Ramos (cell line): ENCODE measurements around the gene TP53BP2.
"Not testable (repeated sequence)": the region's sequence is repeated elsewhere in the genome, so short reads cannot be mapped to it uniquely, and the experiment has no call there.

Source experiments
- in situ Hi-C: fragments of 300-500 bp; cut with MboI; formaldehyde crosslinking; loops from one replicate; pipeline ENCODE4 v1.14.3; 2022; ENCODE audit warnings: low sequenced_read_pairs; ENCODE audit not compliant: unreplicated experiment

TP53BP2 gene

GRCh38 chr1:223845810-223846682 is at the start of gene TP53BP2:
TP53BP2 (minus strand) TSS chr1:223845947; CDS start chr1:223845680, 267 bp downstream.
- in situ Hi-C loops, result no loop called here

- in situ Hi-C loops, result not testable (repeated sequence)
Measured at GRCh38 chr1:223890494-223890893, 44.7 kb upstream of the TP53BP2 start.

- in situ Hi-C loops, result not testable (repeated sequence)
Measured at GRCh38 chr1:223889319-223889718, 43.6 kb upstream of the TP53BP2 start.

GRCh38 chr1:223887747-223888418 is 42.1 kb upstream of the TP53BP2 start:
- in situ Hi-C loops, result no loop called here

- in situ Hi-C loops, result no loop called here
Measured at GRCh38 chr1:223886516-223886921, 40.8 kb upstream of the TP53BP2 start.

GRCh38 chr1:223885614-223886013 is 39.9 kb upstream of the TP53BP2 start:
- in situ Hi-C loops, result no loop called here

GRCh38 chr1:223878598-223879325 is 33.0 kb upstream of the TP53BP2 start:
- in situ Hi-C loops, result no loop called here

GRCh38 chr1:223877804-223878203 is 32.1 kb upstream of the TP53BP2 start:
- in situ Hi-C loops, result no loop called here

GRCh38 chr1:223876590-223876989 is 30.8 kb upstream of the TP53BP2 start:
- in situ Hi-C loops, result no loop called here

GRCh38 chr1:223873044-223873443 is 27.3 kb upstream of the TP53BP2 start:
- in situ Hi-C loops, result no loop called here

- in situ Hi-C loops, result no loop called here
Measured at GRCh38 chr1:223872308-223872901, 26.7 kb upstream of the TP53BP2 start.

GRCh38 chr1:223870617-223871574 is 25.1 kb upstream of the TP53BP2 start:
- in situ Hi-C loops, result no loop called here

- in situ Hi-C loops, result not testable (repeated sequence)
Measured at GRCh38 chr1:223864599-223865368, 19.0 kb upstream of the TP53BP2 start.

GRCh38 chr1:223864084-223864483 is 18.3 kb upstream of the TP53BP2 start:
- in situ Hi-C loops, result no loop called here

- in situ Hi-C loops, result no loop called here
Measured at GRCh38 chr1:223861904-223862303, 16.2 kb upstream of the TP53BP2 start.

- in situ Hi-C loops, result no loop called here
Measured at GRCh38 chr1:223860051-223860622, 14.4 kb upstream of the TP53BP2 start.

GRCh38 chr1:223859058-223859457 is 13.3 kb upstream of the TP53BP2 start:
- in situ Hi-C loops, result no loop called here

- in situ Hi-C loops, result no loop called here
Measured at GRCh38 chr1:223856386-223856785, 10.6 kb upstream of the TP53BP2 start.
